ENCODE results near the gene MRPS25.

The MRPS25 gene

DNA sequence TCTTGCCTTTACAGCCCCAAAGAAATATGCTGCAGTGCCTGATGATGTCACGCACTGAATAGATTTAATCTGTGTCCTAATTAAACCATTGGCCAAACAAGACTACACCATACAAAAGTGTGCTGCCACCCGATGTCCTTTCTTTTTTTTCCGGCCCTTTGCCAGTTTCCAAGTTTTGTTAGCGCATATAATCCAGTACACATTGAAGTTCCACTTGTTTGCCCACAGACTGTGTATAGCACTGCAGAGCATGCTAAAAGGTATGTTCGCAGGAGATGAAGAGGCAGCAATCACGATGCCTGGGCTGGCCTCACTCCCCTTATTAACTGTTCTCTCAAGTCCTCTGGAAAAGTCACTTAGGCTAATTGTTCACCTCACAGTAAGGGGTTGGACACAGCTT, 26.8 kb downstream of the MRPS25 start:
- ChIA-PET POLR2A (no interaction called here), CTCF (interaction anchor here (0.5 to 1.2 kb wide), 3 partner anchors 70 to 283 kb away, joined by 3 read pairs; no protein-coding TSS in a partner anchor)
- no peak for TF ChIP-seq ZIC2 (tag by site-specific recombination; IDR thresholded peaks at IDR 0.05)
- TF ChIP-seq YY2 (tag by site-specific recombination; IDR thresholded peaks at IDR 0.05) = no peak
- TF ChIP-seq ZNF658 (tag by site-specific recombination; IDR thresholded peaks at IDR 0.05) = no peak
- no peak for TF ChIP-seq ZNF366 (tag by site-specific recombination; conservative IDR thresholded peaks at IDR 0.05)
- no peak for TF ChIP-seq KLF10 (tag by site-specific recombination; IDR thresholded peaks at IDR 0.05)
- no peak for TF ChIP-seq ZBTB48 (tag by site-specific recombination; IDR thresholded peaks at IDR 0.05)
- TF ChIP-seq ZNF214 (tag by site-specific recombination; IDR thresholded peaks at IDR 0.05; ENCODE audit: borderline replicate concordance) = no peak
- H3K36me3 ChIP-seq (ENCODE audit: control insufficient read depth in 2 of 2, insufficient read depth in 1 of 2, low read length in 2 of 2) = peaks cover 24 to 92% of the 10 kb centered on the region in 2 experiments
- no peaks in the 10 kb centered on the region for H3K9me3 ChIP-seq (ENCODE audit: control insufficient read depth, insufficient read depth, low read depth, low read length)
- H3K27ac ChIP-seq (ENCODE audit: extremely low read depth, low read depth, low read length) = no peak overlapping the region
- no peak overlapping the region for H3K4me3 ChIP-seq (ENCODE audit: low read depth, low read length)
- no peaks in the 10 kb centered on the region for H3K4me1 ChIP-seq (ENCODE audit: control insufficient read depth, insufficient read depth, low read length)

DNA sequence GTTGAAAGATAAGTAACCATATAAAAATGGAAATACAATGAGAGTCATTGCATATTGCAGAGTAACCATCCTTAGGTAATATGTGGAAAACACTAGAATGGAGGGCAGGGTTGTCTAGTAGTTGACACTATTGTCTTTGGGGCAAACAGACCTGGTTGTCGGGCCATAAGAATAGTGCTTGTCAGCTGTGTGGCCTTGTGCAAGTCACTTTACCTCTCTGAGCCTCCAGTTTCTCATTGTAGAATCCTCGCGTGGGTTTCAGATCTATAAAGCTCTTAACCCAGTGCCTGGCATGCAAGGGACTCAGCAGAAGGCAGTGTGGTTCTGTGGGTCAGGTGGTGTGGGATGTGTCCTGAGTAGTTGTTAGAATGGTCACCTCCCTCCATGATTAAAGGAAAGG, 32.0 kb downstream of the MRPS25 start:
- CTCF ChIA-PET = interaction anchor here (0.6 to 0.8 kb wide), 3 partner anchors 18 to 147 kb away, joined by 3 to 5 read pairs (median 3); no protein-coding TSS in a partner anchor
- POLR2A ChIA-PET = no interaction called here
- Histone ChIP-seq H3K36me3 (ENCODE audit: control insufficient read depth in 2 of 2, insufficient read depth in 1 of 2, low read length in 2 of 2) (peaks cover 41 to 91% of the 10 kb centered on the region in 2 experiments), H3K4me3 (ENCODE audit: low read depth, low read length) (no peak overlapping the region), H3K27ac (ENCODE audit: extremely low read depth, low read depth, low read length) (no peak overlapping the region), H3K9me3 (ENCODE audit: control insufficient read depth, insufficient read depth, low read depth, low read length) (no peaks in the 10 kb centered on the region), H3K4me1 (ENCODE audit: control insufficient read depth, insufficient read depth, low read length) (no peaks in the 10 kb centered on the region)
- TF ChIP-seq ZNF768 (tag by site-specific recombination; IDR thresholded peaks at IDR 0.05) (peak; percentile 27; the same call in 1 of the 2 replicates), ZNF670 (tag by site-specific recombination; IDR thresholded peaks at IDR 0.05; ENCODE audit: low read depth) (no peak)

DNA sequence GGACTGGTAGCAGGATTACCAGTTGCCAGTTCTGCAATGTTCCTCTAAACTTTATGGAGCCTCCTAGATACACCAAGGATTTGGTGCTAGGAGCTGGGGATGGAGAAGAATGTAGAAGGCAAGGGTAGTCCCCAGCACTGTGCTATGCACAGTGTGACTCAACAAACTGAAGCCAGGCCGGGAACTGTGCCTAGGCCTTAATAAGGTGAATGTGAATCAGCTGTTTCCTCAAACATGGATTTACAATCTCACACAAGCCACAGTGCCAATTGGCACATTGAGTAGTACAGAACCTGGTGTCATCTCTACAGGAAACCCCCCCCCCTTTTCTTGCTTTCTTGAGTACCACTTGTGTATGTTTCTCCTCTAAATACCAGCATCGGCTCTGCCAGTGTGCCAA, 32.5 kb downstream of the MRPS25 start:
- Histone ChIP-seq H3K4me1 (ENCODE audit: control insufficient read depth, insufficient read depth, low read length) (no peaks in the 10 kb centered on the region), H3K9me3 (ENCODE audit: control insufficient read depth, insufficient read depth, low read depth, low read length) (no peaks in the 10 kb centered on the region), H3K4me3 (ENCODE audit: low read depth, low read length) (no peak overlapping the region), H3K27ac (ENCODE audit: extremely low read depth, low read depth, low read length) (no peak overlapping the region), H3K36me3 (ENCODE audit: control insufficient read depth in 2 of 2, insufficient read depth in 1 of 2, low read length in 2 of 2) (peaks cover 38 to 90% of the 10 kb centered on the region in 2 experiments)
- ChIA-PET CTCF (interaction anchor here (0.6 to 0.8 kb wide), 2 partner anchors 19 to 52 kb away, joined by 3 to 5 read pairs; no protein-coding TSS in a partner anchor), POLR2A (no interaction called here)
- TF ChIP-seq, protein P1, sequence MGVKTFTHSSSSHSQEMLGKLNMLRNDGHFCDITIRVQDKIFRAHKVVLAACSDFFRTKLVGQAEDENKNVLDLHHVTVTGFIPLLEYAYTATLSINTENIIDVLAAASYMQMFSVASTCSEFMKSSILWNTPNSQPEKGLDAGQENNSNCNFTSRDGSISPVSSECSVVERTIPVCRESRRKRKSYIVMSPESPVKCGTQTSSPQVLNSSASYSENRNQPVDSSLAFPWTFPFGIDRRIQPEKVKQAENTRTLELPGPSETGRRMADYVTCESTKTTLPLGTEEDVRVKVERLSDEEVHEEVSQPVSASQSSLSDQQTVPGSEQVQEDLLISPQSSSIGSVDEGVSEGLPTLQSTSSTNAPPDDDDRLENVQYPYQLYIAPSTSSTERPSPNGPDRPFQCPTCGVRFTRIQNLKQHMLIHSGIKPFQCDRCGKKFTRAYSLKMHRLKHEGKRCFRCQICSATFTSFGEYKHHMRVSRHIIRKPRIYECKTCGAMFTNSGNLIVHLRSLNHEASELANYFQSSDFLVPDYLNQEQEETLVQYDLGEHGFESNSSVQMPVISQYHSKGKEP (tag by site-specific recombination; IDR thresholded peaks at IDR 0.05) = no peak
- TF ChIP-seq ZNF585B (tag by site-specific recombination; IDR thresholded peaks at IDR 0.05) (no peak), ZNF433 (tag by site-specific recombination; IDR thresholded peaks at IDR 0.05; ENCODE audit: low read depth) (no peak), ZNF324 (tag by site-specific recombination; IDR thresholded peaks at IDR 0.05) (no peak), ZNF174 (tag by site-specific recombination; IDR thresholded peaks at IDR 0.05) (no peak), ZNF776 (tag by site-specific recombination; IDR thresholded peaks at IDR 0.05; ENCODE audit: borderline replicate concordance) (no peak), ZBTB21 (tag by site-specific recombination; IDR thresholded peaks at IDR 0.05) (no peak)
- TF ChIP-seq, protein P2, sequence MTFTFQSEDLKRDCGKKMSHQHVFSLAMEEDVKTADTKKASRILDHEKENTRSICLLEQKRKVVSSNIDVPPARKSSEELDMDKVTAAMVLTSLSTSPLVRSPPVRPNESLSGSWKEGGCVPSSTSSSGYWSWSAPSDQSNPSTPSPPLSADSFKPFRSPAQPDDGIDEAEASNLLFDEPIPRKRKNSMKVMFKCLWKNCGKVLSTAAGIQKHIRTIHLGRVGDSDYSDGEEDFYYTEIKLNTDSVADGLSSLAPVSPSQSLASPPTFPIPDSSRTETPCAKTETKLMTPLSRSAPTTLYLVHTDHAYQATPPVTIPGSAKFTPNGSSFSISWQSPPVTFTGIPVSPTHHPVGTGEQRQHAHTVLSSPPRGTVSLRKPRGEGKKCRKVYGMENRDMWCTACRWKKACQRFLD (tag by site-specific recombination; IDR thresholded peaks at IDR 0.05) = no peak

DNA sequence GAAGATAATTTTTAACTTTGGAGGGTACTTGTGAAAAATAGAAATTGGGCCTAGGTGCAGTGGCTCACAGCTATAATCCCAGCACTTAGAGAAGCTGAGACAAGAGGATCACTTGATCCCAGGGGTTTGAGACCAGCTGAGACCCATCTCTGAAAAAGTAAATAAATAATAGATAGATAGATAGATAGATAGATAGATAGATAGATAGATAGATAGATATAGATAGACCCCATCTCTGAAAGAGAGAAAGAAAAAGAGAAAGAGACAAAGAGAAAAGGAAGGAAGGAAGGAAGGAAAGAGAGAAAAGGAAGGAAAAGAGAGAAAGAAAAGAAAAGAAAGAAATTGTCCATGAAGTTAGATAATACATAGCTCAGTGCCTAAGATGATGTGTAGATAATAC, 35.5 kb downstream of the MRPS25 start:
- Histone ChIP-seq H3K27ac (ENCODE audit: extremely low read depth, low read depth, low read length) (no peak overlapping the region), H3K4me3 (ENCODE audit: low read depth, low read length) (no peak overlapping the region), H3K36me3 (ENCODE audit: control insufficient read depth in 2 of 2, insufficient read depth in 1 of 2, low read length in 2 of 2) (peaks cover 38 to 90% of the 10 kb centered on the region in 2 experiments), H3K9me3 (ENCODE audit: control insufficient read depth, insufficient read depth, low read depth, low read length) (no peaks in the 10 kb centered on the region), H3K4me1 (ENCODE audit: control insufficient read depth, insufficient read depth, low read length) (no peaks in the 10 kb centered on the region)
- ChIA-PET POLR2A (interaction anchor here (0.9 kb wide), 1 partner anchor 69 kb away, joined by 3 read pairs; the partner anchor contains the start of gene RBSN), CTCF (interaction anchor here (0.8 kb wide), 1 partner anchor 108 kb away, joined by 3 read pairs; no protein-coding TSS in a partner anchor)
- TF ChIP-seq ZNF621 (tag by site-specific recombination; IDR thresholded peaks at IDR 0.05) = no peak
- peak; percentile 79 for TF ChIP-seq ZNF366 (tag by site-specific recombination; conservative IDR thresholded peaks at IDR 0.05)

All from HEK293 (cell line).